ENCODE data around the gene BCL2A1.
"Not testable (repeated sequence)": the region's sequence is repeated elsewhere in the genome, so short reads cannot be mapped to it uniquely, and the experiment has no call there.

The BCL2A1 gene

DNA sequence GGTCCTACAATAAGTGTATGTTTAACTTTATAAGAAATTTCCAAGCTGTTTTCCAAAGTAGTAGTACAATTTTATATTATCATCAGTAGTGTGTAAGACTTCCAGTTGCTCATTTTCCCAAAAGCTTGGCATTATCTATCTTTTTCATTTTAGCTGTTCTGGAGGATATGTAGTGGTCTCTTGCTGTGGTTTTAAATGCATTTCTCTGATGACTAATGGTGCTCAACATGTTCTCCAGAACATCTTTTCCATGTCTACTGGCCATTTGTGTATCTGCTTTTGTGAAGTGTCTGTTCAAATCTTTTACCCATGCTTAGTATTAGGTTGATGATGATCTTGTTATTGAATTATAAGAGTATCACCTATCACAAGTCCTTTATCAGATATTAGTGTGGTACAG lies 13.3 kb downstream of the BCL2A1 start:
- DNase-seq (ENCODE audit: low spot score) = no peak

DNA sequence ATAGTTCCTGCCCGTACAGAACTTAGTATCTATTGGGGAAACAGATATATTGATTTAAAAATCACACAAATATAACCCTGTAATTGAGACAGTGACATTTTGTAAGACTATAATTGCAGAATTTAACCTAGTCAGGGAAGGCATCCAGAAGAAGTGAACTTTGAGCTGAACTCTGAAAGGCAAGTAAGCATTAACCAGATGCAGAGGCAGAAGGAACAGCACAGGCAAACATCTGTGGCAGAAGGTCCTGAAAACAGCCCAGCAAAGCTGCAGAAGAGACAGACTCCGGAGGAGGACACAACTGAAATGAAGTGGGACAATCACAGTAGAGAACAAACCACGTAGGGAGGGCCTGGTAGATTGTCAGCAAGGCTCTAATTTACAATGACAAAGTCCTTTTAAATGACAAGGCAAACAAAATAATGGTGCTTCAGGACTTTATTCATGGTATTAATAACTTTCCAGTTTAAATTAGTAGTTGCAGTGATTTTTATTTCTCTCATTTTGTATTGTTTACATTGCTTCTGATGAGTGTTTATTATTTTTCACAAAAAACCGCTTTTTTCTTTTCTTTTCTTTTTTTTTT lies 14.5 kb downstream of the BCL2A1 start:
- no peak for DNase-seq (ENCODE audit: low spot score)

DNA sequence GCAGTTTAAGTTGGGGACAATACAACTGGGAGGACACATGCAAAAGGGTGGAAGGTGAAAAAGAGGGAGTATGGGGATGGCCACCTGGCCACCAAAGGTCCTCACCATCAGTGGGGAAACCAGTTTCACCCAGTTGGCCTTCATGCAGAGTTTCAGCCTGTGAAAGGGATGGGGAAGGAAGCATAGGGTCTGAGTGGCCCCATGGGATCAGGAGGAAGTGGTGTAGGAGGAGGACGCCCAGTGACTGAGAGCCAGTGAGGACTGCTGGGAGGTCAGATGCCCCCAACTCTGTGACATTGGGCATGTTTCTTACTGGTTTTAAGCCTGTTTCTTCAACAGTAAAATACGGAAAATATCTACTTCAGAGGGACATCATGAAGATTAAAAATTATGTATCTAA lies 16.3 kb downstream of the BCL2A1 start:
- no peak for DNase-seq (ENCODE audit: low spot score)

GRCh38 chr15:79953951-79954444 lies 17.0 kb downstream of the BCL2A1 start:
- no peak for DNase-seq (ENCODE audit: low spot score)

GRCh38 chr15:79952329-79952728 lies 18.7 kb downstream of the BCL2A1 start:
- no peak for DNase-seq (ENCODE audit: low spot score)

- no peak for DNase-seq (ENCODE audit: low spot score)
Measured at GRCh38 chr15:79950247-79950646, 20.7 kb downstream of the BCL2A1 start.

- DNase-seq (ENCODE audit: low spot score) = no peak
Measured at GRCh38 chr15:79948761-79949160, 22.2 kb downstream of the BCL2A1 start.

GRCh38 chr15:79948095-79948695 lies 22.8 kb downstream of the BCL2A1 start:
- no peak for DNase-seq (ENCODE audit: low spot score)

- no peak for DNase-seq (ENCODE audit: low spot score)
Measured at GRCh38 chr15:79947009-79947408, 24.0 kb downstream of the BCL2A1 start.

DNA sequence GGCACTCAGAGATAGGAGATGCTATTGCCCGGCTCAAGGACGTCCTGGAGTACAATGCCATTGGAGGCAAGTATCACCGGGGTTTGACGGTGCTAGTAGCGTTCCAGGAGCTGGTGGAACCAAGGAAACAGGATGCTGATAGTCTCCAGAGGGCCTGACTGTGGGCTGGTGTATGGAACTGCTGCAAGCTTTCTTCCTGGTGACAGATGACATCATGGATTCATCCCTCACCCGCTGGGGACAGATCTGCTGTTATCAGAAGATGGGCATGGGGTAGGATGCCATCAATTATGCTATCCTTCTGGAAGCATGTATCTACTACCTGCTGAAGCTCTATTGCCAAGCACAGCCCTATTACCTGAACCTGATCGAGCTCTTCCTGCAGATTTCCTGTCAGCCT lies 26.4 kb downstream of the BCL2A1 start:
- DNase-seq (ENCODE audit: low spot score) = no peak

- no peak for DNase-seq (ENCODE audit: low spot score)
Measured at GRCh38 chr15:79943820-79944219, 27.2 kb downstream of the BCL2A1 start.

DNA sequence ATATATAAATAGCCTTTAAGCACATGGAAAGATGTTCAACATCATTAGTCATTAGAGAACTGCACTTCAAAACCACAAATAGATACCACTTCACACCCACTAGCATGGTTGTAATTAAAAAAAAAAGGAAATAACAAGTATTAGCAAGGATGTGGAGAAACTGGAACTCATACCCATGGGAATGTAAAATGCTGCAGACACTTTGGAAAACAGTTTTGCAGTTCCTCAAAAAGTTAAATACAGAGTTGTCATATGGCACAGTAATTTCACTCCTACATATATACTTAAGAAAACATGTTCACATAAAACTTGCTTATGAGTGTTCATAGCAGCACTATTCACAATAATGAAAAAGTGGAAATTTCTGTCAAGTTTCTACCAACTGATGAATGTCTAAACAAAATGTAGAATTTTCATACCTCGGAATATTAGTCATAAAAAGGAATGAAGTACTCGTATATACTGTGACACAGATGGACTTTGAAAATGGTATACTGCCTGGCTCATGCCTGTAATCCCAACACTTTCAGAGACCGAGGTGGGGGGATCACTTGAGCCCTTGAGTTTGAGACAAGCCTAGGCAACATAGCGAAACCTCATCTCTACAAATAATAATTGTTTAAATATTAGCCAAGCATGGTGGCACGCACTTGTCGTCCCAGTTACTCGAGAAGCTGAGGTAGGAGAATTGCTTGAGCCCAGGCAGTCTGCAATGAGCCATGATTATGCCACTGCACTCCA lies 28.1 kb downstream of the BCL2A1 start:
- DNase-seq (ENCODE audit: low spot score) = no peak

DNA sequence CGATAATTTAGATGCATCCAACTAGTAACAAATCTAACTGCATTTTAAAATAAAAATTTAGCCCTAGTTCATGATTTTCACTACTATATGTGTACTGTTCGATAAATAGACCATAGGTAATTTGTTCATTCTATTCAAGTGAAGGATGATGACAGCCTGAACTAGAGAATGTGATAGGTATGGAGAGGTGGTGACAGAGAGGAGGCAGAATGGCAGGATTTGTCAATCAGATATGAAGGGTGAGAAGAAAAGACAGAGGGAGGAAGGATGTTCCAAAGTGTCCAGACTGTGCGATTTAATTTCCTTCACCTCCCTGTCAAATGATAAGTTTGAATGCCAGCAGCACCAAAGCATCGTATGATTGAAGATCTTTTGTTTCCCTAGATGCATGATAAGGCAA lies 31.6 kb downstream of the BCL2A1 start:
- no peak for DNase-seq (ENCODE audit: low spot score)

- no peak for DNase-seq (ENCODE audit: low spot score)
Measured at GRCh38 chr15:79938143-79938542, 32.9 kb downstream of the BCL2A1 start.

- not testable (repeated sequence) for DNase-seq (ENCODE audit: low spot score)
Measured at GRCh38 chr15:79935556-79936201, 35.3 kb downstream of the BCL2A1 start.

GRCh38 chr15:79933231-79933630 lies 37.8 kb downstream of the BCL2A1 start:
- no peak for DNase-seq (ENCODE audit: low spot score)

- no peak for DNase-seq (ENCODE audit: low spot score)
Measured at GRCh38 chr15:79932447-79932846, 38.5 kb downstream of the BCL2A1 start.

DNA sequence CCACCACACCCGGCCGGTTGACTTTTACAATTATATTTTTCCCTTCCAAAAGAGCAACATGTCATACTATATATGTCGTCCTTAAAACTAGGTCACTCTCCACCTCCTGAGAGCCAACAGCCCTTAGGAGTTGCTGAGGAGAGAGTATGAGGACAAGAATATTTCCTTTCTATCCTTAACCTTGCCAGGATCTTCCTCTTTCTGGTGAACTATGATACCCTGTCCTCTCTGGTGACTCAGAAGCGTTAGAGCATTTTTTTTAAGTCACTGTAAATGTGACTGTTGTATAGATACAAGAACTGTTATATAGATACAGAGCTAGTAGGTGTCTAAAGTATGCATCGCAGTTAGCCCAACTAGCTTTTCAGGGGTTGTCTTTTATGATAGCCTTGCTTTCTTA lies 40.5 kb downstream of the BCL2A1 start:
- no peak for DNase-seq (ENCODE audit: low spot score)

DNA sequence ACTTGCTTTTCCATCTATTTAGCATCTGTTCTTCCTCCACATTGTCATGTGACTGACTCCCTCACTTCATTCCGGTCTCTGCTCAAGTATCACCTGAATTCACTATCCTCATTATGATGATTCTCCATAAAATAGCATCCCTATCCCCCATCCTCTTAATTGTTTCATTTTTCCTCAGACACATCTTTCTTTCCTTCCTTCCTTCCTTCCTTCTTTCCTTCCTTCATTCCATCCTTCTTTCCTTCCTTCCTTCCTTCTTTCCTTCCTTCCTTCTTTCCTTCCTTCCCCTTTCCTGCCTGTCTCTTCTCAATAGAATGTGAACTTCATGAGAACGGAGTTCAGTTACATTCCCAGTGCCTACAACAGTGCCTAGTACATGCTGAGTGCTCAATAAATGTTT lies 41.6 kb downstream of the BCL2A1 start:
- DNase-seq (ENCODE audit: low spot score) = no peak

DNA sequence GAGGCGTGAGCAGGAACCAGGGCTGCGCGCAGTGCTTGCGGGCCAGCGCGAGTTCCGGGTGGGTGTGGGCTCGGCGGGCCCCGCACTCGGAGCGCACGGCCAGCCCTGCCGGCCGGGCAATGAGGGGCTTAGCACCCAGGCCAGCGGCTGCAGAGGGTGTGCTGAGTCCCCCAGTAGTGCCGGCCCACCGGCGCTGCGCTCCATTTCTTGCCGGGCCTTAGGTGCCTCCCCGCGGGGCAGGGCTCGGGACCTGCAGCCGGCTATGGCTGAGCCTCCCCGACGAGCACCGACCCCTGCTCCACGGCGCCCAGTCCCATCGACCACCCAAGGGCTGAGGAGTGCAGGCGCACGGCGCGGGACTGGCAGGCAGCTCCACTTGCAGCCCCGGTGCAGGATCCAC lies 44.9 kb downstream of the BCL2A1 start:
- not testable (repeated sequence) for DNase-seq (ENCODE audit: low spot score)

GRCh38 chr15:79924379-79924778 lies 46.6 kb downstream of the BCL2A1 start:
- DNase-seq (ENCODE audit: low spot score) = no peak

GRCh38 chr15:79923515-79924169 lies 47.4 kb downstream of the BCL2A1 start:
- peak; percentile 80 for DNase-seq (ENCODE audit: low spot score)

Data from hematopoietic multipotent progenitor cell treated with erythropoietin and hydrocortisone succinate and interleukin-3 and kit ligand, for 15 days (in vitro differentiated cells).